IPS-20b (cell line): ENCODE measurements around the gene MOCS1.
A peak's percentile ranks its signal among the peaks of the same experiment; 100 is the strongest.
"Not testable (repeated sequence)": the region's sequence is repeated elsewhere in the genome, so short reads cannot be mapped to it uniquely, and the experiment has no call there.

Experiments used
- H3K27ac ChIP-seq: one replicate; pipeline ENCODE4 v1.5.1; 2013; ENCODE audit warnings: low read length
- H3K27me3 ChIP-seq: 2 replicates; pipeline ENCODE4 v1.6.1; 2013; ENCODE audit warnings: mild to moderate bottlenecking, low read length, inconsistent platforms; ENCODE audit not compliant: insufficient read depth
- H3K36me3 ChIP-seq: 2 replicates; pipeline ENCODE4 v1.6.1; 2013; ENCODE audit warnings: low read depth, mild to moderate bottlenecking, inconsistent platforms, low read length, moderate library complexity; ENCODE audit not compliant: insufficient read depth
- H3K4me1 ChIP-seq: 2 replicates; pipeline ENCODE4 v1.6.1; 2013; ENCODE audit warnings: mild to moderate bottlenecking, control low read depth, inconsistent platforms, low read length, moderate library complexity; ENCODE audit not compliant: insufficient read depth
- H3K4me3 ChIP-seq: 2 replicates; pipeline ENCODE4 v1.5.1; 2013; ENCODE audit warnings: mild to moderate bottlenecking, low read length, inconsistent platforms
- H3K9ac ChIP-seq: 2 replicates; pipeline ENCODE4 v1.6.1; 2013; ENCODE audit warnings: low read depth, mild to moderate bottlenecking, inconsistent platforms, low read length, moderate library complexity
- H3K9me3 ChIP-seq: 2 replicates; pipeline ENCODE4 v1.6.1; 2013; ENCODE audit warnings: mild to moderate bottlenecking, low read depth, low read length, inconsistent platforms; ENCODE audit not compliant: insufficient read depth

Gene MOCS1

DNA sequence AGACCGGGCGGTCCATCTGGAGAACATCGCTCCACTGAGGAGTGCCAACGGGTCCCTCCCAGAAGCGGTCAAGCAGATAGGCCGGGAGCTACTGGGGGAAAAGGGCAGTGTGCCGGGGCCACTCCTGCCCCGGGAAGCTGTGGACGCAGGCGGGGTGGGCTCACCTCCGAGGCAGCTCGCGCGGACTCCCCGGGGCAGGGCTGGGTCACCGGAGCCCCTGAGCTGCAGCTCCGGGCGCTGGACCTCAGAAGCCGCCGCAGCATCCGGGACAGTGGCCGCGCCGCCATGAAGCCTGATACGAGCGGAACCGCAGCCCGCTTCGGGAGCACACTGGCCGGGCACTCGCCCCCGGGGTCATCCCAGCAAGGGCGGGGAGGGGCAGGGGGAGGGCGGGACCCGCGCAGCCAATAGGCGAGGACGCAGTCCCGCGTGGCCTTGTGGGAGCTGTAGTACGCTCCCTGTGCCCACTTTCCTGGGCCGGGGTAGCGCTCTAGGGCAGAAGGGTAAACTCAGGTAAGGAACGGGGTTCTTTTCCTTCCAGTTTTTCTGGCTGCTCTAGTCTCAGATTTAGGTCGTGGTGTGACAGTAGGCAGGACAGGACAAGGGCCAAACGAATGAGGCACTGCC lies at the start of gene MOCS1:
MOCS1 (minus strand) TSS at position 332 of the 627 bp plus-strand sequence; CDS start at position 287, 45 bp downstream.
- Histone ChIP-seq H3K9me3 (no peaks in the 10 kb centered on the region), H3K4me3 (peak within 1 kb of the TSS; percentile 91), H3K27ac (no peak within 1 kb of the TSS), H3K9ac (peak within 1 kb of the TSS; percentile 86), H3K27me3 (peaks cover 25% of the 10 kb centered on the region), H3K36me3 (no peaks in the 10 kb centered on the region), H3K4me1 (peaks cover 21% of the 10 kb centered on the region)

- Histone ChIP-seq H3K4me1 (no peaks in the 10 kb centered on the region; the same call in 1 of the 2 replicates), H3K9ac (no peak overlapping the region), H3K4me3 (no peak overlapping the region), H3K9me3 (no peaks in the 10 kb centered on the region), H3K36me3 (no peaks in the 10 kb centered on the region), H3K27ac (no peak overlapping the region), H3K27me3 (no peaks in the 10 kb centered on the region)
Observed at GRCh38 chr6:39984051-39984450, 49.8 kb upstream of the MOCS1 start.

DNA sequence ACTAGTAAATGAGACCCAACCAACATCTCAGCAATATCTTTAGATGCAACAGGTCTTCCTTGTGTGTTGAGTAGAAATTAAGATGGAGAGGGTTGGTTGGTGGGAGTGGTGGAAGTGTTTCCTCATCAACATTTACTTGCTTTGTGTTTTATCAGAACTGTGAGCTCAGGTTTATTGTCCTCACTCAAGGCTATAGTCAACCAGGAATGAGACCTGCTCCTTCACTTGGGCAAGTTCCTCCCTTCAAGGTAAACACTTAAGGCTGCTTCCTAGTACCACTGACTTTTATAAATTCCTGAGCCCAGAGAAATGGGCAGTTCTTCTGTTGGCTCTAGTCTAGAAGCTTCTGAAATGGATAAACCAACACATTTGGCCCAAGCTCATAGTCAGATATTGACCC lies 48.9 kb upstream of the MOCS1 start:
- Histone ChIP-seq H3K27ac (no peak overlapping the region), H3K36me3 (no peaks in the 10 kb centered on the region), H3K9me3 (no peaks in the 10 kb centered on the region), H3K27me3 (no peaks in the 10 kb centered on the region), H3K9ac (no peak overlapping the region), H3K4me3 (no peak overlapping the region), H3K4me1 (no peaks in the 10 kb centered on the region; the same call in 1 of the 2 replicates)

DNA sequence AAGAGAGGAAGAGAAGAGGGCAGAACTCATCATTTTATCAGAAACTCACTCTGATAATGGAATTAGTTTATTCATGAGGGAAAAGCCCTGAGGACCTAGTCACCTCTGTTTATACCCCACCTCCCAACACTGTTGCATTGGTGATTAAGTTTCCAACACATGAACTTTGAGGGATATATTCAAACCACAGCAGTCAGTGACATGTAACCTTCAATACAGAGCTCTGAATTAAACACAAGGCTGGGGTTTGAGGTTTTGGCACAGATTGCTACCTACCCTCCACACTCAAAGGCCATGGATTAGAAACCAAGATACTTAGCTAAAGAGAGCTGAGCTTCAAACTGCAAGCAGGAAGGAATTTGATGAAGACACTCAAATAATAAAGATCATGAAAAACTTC lies 48.5 kb upstream of the MOCS1 start:
- H3K27me3 ChIP-seq: no peaks in the 10 kb centered on the region
- no peaks in the 10 kb centered on the region for H3K36me3 ChIP-seq
- no peak overlapping the region for H3K27ac ChIP-seq
- H3K4me1 ChIP-seq: no peaks in the 10 kb centered on the region; the same call in 1 of the 2 replicates
- no peaks in the 10 kb centered on the region for H3K9me3 ChIP-seq
- H3K9ac ChIP-seq: no peak overlapping the region
- H3K4me3 ChIP-seq: no peak overlapping the region

DNA sequence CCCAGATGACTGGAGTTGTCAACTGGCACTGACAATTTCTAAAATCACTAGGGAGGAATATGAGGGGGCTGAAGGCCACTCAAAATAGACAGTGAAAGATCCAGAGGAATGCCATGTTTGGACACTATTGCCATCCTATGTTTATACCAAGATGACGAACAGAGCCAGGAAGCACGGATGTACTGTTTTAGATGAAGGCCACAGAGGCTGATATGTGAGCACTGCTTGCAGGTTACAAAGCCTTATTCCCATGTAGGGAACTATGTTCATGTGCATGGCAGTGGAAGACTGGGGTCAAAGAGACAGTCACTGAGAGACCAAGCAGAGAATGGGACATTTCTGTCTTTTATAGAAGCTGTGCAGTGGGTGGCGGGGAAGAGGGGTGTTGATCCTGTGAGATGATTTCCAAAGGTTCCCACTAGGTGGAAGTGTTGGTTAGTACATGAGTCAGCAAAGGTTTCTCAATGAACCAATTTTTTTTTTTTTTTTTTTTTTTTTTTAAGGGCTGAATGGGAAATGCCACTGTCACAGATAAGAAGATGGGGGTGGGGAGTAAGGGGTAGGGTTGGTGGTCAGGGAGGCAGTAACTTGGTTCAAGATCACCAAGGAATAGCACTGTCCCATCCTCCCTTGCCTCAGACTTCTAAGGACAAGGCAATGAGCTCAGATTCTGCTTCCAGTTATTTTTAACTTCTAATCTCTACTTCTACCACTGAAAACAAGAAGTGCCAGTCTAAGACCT lies 46.7 kb upstream of the MOCS1 start:
- Histone ChIP-seq H3K36me3 (no peaks in the 10 kb centered on the region), H3K27me3 (no peaks in the 10 kb centered on the region), H3K4me1 (no peaks in the 10 kb centered on the region; the same call in 1 of the 2 replicates), H3K27ac (no peak overlapping the region), H3K4me3 (no peak overlapping the region), H3K9me3 (no peaks in the 10 kb centered on the region), H3K9ac (no peak overlapping the region)

DNA sequence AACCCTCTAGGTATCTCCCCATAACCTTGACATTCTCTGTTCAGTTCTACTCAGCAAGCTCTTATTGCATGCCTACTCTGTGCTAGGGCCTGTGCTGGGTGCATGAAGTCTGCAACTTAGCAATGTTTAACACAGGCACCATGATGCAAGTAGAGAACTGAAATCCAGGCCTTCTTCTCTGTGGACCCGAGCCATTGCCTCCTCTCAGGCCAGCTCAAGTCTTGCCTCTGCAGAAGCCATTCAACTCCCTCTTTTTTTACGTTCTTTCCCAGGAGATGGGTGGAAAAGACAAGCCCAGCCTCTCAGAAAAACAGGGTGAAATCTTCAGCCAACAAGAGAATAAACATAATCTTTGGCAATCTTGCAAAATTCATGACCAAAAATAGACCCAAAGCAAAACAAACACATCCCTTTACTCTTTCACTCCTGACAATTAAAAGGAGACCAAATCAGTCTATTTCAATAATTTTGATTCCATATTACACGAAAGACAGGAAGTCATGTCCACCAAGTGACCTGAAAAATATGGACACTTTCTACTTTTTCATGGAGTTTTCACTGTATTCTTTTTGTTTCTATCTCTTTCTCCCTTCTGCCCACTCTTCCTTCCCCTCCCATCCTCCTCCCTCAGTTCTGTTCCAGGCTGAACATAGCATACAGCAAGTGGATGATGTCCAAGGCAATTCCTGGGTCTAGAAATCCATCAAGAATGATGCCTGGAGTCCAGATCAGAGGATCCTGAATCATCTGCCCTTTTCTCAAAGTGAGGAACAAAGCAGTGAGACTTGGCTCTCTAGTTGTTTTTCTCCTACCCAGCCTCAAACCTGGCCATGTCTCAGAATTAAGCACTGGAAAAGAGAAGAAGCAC lies 45.4 kb upstream of the MOCS1 start:
- Histone ChIP-seq H3K27ac (no peak overlapping the region), H3K9ac (no peak overlapping the region)

GRCh38 chr6:39978240-39978639 lies 44.0 kb upstream of the MOCS1 start:
- Histone ChIP-seq H3K27ac (no peak overlapping the region), H3K36me3 (no peaks in the 10 kb centered on the region), H3K27me3 (no peaks in the 10 kb centered on the region), H3K4me3 (no peak overlapping the region), H3K9ac (no peak overlapping the region), H3K4me1 (no peaks in the 10 kb centered on the region; the same call in 1 of the 2 replicates), H3K9me3 (no peaks in the 10 kb centered on the region)

More for the DNA sequence above, 45.4 kb upstream of the MOCS1 start:
- H3K4me1 ChIP-seq: no peaks in the 10 kb centered on the region; the same call in 1 of the 2 replicates
- H3K36me3 ChIP-seq: no peaks in the 10 kb centered on the region
- no peaks in the 10 kb centered on the region for H3K9me3 ChIP-seq
- H3K27me3 ChIP-seq: no peaks in the 10 kb centered on the region
- no peak overlapping the region for H3K4me3 ChIP-seq

DNA sequence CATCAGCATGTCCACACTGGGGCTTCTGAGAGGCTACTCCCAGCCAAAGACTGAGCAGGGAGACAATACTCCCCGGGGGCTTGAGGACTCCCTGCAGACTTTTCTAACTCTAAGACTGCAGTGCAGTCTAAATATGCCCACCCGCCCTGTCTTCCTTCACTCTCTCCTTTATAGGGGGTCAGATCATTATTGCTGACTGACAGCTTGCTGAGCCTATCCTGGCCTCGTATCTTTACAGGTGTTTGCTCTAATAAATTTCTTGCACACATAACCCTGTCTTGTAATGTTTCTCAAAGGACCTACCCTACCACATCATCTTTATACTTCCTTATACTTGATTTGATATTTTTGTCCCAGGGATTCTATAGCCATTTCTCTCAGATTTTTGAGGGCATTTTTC lies 39.4 kb upstream of the MOCS1 start:
- H3K4me3 ChIP-seq: no peak overlapping the region
- no peak overlapping the region for H3K27ac ChIP-seq
- no peaks in the 10 kb centered on the region for H3K36me3 ChIP-seq
- H3K9ac ChIP-seq: no peak overlapping the region
- H3K9me3 ChIP-seq: no peaks in the 10 kb centered on the region
- H3K27me3 ChIP-seq: no peaks in the 10 kb centered on the region
- no peaks in the 10 kb centered on the region for H3K4me1 ChIP-seq

GRCh38 chr6:39972717-39973116 lies 38.5 kb upstream of the MOCS1 start:
- not testable (repeated sequence) for H3K27me3 ChIP-seq, H3K4me1 ChIP-seq, H3K27ac ChIP-seq, H3K9me3 ChIP-seq, H3K9ac ChIP-seq, H3K36me3 ChIP-seq, H3K4me3 ChIP-seq

DNA sequence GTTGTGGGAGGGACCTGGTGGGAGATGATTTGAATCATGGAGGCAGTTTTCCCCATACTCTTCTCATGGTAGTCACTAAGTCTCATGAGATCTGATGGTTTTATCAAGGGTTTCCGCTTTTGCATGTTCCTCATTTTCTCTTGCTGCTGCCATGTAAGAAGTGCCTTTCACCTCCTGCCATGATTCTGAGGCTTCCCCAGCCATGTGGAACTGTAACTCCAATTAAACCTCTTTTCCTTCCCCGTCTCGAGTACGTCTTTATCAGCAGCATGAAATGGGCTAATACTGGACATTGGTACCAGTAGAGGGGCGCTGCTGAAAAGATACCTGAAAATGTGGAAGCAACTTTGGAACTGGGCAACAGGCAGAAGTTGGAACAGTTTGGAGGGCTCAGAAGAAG lies 36.9 kb upstream of the MOCS1 start:
- H3K4me1 ChIP-seq, H3K27me3 ChIP-seq, H3K27ac ChIP-seq, H3K4me3 ChIP-seq, H3K9me3 ChIP-seq, H3K36me3 ChIP-seq, H3K9ac ChIP-seq: not testable (repeated sequence)

DNA sequence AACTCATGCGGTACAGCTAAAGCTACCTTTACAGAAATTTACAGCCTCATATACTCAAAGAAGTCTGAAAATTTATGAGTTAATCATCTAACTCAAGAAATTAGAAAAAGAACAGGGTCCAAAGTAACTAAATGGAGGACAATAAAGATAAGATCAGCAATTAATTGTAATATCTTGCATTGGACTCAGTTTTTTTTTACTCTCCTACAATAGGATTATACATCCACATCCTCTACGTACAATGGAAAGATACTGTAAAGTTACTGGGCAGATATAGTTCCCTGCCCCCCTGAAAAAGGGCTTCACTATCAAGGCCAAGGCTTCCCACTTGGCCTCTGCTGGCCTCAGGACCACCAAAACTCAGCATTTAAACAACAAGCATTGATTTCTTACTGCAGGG lies 31.5 kb upstream of the MOCS1 start:
- Histone ChIP-seq H3K27ac (no peak overlapping the region), H3K27me3 (no peaks in the 10 kb centered on the region), H3K36me3 (no peaks in the 10 kb centered on the region), H3K9me3 (no peaks in the 10 kb centered on the region), H3K9ac (no peak overlapping the region), H3K4me3 (no peak overlapping the region), H3K4me1 (no peaks in the 10 kb centered on the region)
